Motor neuron (in vitro differentiated cells): ENCODE results near the gene SLC16A12. TPM values are rescaled to one million over a fixed set of nuclear protein-coding genes. Genes with fewer than 3 reads are reported as not detected.

ENCODE experiments used
- ATAC-seq, 8 experiments: fragments of 200-7000 bp; cut with Tn5 transposase; replicated peaks in 6 of 8; 2 replicates each; pipeline ENCODE4 v1.8.0; 2021; ENCODE audit warnings: mild to moderate bottlenecking in 8 of 8, moderate library complexity in 8 of 8
- H3K27ac ChIP-seq, 2 donors: fragments of 250-450 bp; sonication (Bioruptor Pico); 2 replicates each; pipeline ENCODE4 v1.9.0; 2021; ENCODE audit warnings: antibody characterized with exemption in 2 of 2, mild to moderate bottlenecking in 2 of 2, moderate library complexity in 1 of 2
- H3K4me1 ChIP-seq, 2 donors: fragments of 250-450 bp; sonication (Bioruptor Pico); replicated peaks in 1 of 2; 2 replicates each; pipeline ENCODE4 v1.6.1; 2021; ENCODE audit warnings: antibody characterized with exemption in 2 of 2, mild to moderate bottlenecking in 2 of 2, moderate library complexity in 1 of 2
- H3K4me3 ChIP-seq, 5 donors: fragments of 250-450 bp; sonication (Bioruptor Pico); 2 replicates each; pipeline ENCODE4 v1.9.0; 2021; ENCODE audit warnings: antibody characterized with exemption in 5 of 5, mild to moderate bottlenecking in 5 of 5, moderate library complexity in 4 of 5
- WGBS, 10 experiments: fragments of 450-650 bp; shearing (Covaris generic); methylation state at CpG; one replicate each; pipeline ENCODE4 v1.0.0; 2022; 5-methylcytosine and 5-hydroxymethylcytosine counted together
- in situ Hi-C, 9 experiments: fragments of 400-800 bp; cut with MboI; loops; one replicate each; pipeline ENCODE4 v1.15.0; 2021; ENCODE audit warnings: low sequenced_read_pairs in 9 of 9, low pct_unique_long_range_greater_than_20kb in 2 of 9; ENCODE audit not compliant: unreplicated experiment in 9 of 9
- total RNA-seq, 8 experiments: library from RNA; unstranded; fragments of 300-600 nt; gene quantifications; 2 replicates each; pipeline versions ENCODE4 v1.2.3 to v1.2.4, GENCODE V29; 2022

SLC16A12 gene
- total RNA-seq, 8 experiments from 2014 or later, result under 0.01 to 15.8 (median 0.14) TPM; not detected in 3

- in situ Hi-C loops, result no loop called here
- H3K4me3 ChIP-seq, result no peak overlapping the region
- 11 to 97% (median 88%) methylated on average over 3 to 5 of the region's 5 CpGs; no CpG with 5 or more reads in 1 of the 10 experiments for WGBS, 10 experiments
- peaks cover 0 to 3% of the 10 kb centered on the region in 2 donors for H3K4me1 ChIP-seq
- no peak for ATAC-seq
- H3K27ac ChIP-seq, result no peak overlapping the region
These were observed 41.3 kb downstream of the SLC16A12 start for GRCh38 chr10:89494068-89494467.

DNA sequence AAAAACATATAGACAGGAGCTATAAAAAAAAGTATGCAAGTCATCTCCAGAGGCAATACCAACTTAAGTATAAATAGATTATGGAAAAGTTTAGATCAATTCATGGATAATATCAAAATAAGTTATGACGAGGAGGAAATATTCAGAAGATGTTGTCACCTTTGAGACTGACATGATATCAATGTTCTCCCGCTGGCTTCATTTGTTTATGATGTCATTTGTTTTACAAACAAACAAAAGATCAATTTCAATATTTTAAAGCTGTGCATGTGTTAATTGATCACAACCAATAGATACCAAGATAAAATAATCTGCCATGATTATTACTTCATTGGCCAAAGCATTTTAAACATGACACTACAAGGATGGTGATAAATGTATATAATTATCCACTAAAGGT, 43.5 kb downstream of the SLC16A12 start:
- no peak for ATAC-seq
- Histone ChIP-seq H3K27ac (no peak overlapping the region), H3K4me3 (no peak overlapping the region), H3K4me1 (peaks cover 0 to 3% of the 10 kb centered on the region in 2 donors)
- in situ Hi-C loops, result no loop called here
- 60 to 100% (median 87%) methylated on average over 1 to 2 of the region's 2 CpGs; no CpG with 5 or more reads in 3 of the 10 experiments for WGBS, 10 experiments

DNA sequence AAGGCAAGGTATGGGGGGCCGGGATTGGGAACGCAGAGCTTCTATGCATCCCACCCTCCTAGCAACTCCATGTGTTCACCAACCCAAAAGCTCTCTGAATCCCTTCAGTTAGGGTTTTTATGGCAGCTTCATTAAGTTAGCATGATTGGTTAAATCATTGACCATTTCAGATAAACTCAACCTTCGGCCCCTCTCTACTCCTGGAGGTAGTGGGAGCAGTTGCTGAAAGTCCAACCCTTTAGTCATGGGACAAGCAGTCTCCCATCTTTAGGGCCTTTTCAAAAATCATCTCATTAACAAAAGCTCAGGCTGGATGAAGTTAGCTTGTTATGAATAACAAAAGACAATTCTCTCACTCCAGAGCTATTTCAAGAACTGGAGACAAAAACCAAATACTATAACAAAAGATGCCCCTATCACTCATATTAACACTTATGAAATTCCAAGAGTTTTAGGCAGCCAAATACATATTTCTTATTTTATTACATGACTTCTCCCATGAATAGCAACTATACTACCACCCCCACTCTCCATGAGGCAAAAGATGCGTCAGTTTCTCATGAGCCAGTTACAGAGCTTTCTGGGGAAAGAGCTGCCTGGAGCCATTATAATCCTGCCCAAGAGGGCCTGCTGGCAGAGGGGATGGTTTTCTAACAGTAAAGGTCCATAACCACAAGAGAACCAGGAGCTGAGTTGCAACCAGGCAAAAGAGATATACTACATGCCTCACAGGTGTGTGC, 44.6 kb downstream of the SLC16A12 start:
- ATAC-seq, result no peak
- WGBS, 10 experiments, result 0 to 100% (median 76%) methylated on average over 1 to 4 of the region's 4 CpGs; no CpG with 5 or more reads in 1 of the 10 experiments
- Histone ChIP-seq H3K27ac (no peak overlapping the region), H3K4me1 (peaks cover 0 to 3% of the 10 kb centered on the region in 2 donors), H3K4me3 (no peak overlapping the region)
- in situ Hi-C loops, result no loop called here

DNA sequence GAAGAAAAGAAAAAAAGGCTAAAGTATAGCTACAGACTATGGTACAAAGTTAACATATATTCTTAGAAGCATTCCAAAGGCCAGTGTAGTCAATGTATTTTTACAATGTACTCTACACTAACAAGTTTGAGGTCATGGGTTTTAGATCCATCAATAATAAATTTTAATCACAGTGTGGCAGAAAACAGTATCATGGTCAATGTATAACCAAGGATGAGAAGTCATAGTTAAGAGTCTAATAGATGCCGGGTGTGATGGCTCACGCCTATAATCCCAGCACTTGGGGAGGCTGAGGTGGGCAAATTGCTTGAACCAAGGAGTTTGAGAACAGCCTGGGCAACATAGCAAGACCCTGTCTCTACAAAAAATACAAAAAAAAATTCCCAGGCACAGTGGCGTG, 53.1 kb downstream of the SLC16A12 start:
- no peak for ATAC-seq
- no peak overlapping the region for H3K4me3 ChIP-seq
- H3K27ac ChIP-seq, result no peak overlapping the region
- H3K4me1 ChIP-seq, result no peaks in the 10 kb centered on the region
- in situ Hi-C loops, result no loop called here
- WGBS, 10 experiments, result 61 to 100% (median 84%) methylated on average over 1 to 3 of the region's 3 CpGs; no CpG with 5 or more reads in 2 of the 10 experiments

DNA sequence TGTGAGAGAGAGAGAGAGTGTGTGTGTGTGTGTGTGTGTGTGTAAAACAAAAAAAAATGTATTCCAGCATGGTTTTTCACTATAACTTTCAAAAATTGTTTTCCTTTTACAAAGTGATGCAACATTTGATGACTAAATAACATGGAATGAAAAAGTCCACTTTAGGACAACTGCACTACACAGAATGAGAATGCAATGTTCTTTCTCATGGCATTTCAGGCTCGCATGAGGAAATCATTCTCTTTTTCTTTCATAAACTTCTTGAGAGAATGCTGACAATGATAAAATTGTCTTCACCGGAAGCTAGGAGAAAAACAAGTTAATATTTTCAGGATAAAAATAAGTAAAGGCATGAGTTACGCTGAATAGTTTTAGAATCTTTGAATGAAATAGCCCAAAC, 53.7 kb downstream of the SLC16A12 start:
- Histone ChIP-seq H3K4me3 (no peak overlapping the region), H3K27ac (no peak overlapping the region), H3K4me1 (no peaks in the 10 kb centered on the region)
- WGBS, 10 experiments, result 7 to 100% (median 77%) methylated on average over 1 to 3 of the region's 3 CpGs
- ATAC-seq, result peak in 2 of 8 experiments; percentile 62 to 65
- in situ Hi-C loops, result no loop called here

- WGBS, 10 experiments, result 45 to 100% (median 86%) methylated on average over 1 of the region's 1 CpG; no CpG with 5 or more reads in 1 of the 10 experiments
- in situ Hi-C loops, result no loop called here
- no peak overlapping the region for H3K27ac ChIP-seq
- H3K4me1 ChIP-seq, result peaks cover 0 to 4% of the 10 kb centered on the region in 2 donors
- ATAC-seq, result peak in 2 of 8 experiments; percentile 34 to 37
- H3K4me3 ChIP-seq, result no peak overlapping the region
These were observed 55.5 kb downstream of the SLC16A12 start for GRCh38 chr10:89479771-89480446.

DNA sequence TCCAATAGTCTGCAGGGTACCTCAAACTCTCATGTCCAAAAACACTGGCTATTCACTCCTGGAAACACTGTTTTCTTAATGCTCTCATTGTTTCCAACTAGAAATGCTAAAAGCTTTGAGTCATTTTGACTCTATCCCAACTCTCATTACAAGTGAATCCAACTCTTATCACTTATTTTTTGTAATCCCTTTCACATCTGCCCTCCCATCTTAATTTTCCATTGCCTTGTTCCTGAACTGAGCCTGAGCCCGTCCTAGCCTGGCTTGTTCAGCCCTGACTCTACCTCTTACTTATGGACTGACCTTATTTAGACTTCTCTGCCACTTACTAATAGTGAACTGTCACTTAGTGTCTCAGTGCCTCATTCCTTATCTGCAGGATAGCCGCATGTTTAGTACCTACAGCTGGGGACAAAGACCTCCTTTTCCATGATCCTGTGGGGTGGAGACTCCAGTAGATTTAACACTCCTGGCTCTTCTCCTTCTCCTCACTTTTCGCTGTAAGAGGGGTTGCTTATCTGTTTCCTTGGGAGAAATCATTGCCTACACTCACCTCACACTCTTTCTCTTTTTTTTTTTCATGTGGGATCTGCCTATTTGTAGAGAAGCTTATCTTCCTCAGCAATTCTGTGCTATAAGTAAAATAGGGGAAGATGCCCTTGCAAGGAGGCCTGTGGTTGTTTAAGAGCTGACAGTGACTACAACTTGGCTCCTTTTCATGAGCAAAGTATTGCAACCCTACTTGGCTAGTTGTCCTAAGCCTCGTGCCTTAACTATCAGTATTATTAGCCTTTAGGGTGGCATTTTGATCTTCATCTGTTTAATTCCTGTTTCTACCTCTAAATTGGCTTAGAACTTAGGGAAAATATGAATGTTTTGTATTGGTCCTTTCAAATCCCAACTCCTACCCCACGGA, 56.4 kb downstream of the SLC16A12 start:
- Histone ChIP-seq H3K4me1 (peaks cover 0 to 8% of the 10 kb centered on the region in 2 donors), H3K4me3 (no peak overlapping the region), H3K27ac (no peak overlapping the region)
- no peak for ATAC-seq
- in situ Hi-C loops, result no loop called here
- 40 to 100% (median 89%) methylated on average over 1 to 5 of the region's 5 CpGs for WGBS, 10 experiments

DNA sequence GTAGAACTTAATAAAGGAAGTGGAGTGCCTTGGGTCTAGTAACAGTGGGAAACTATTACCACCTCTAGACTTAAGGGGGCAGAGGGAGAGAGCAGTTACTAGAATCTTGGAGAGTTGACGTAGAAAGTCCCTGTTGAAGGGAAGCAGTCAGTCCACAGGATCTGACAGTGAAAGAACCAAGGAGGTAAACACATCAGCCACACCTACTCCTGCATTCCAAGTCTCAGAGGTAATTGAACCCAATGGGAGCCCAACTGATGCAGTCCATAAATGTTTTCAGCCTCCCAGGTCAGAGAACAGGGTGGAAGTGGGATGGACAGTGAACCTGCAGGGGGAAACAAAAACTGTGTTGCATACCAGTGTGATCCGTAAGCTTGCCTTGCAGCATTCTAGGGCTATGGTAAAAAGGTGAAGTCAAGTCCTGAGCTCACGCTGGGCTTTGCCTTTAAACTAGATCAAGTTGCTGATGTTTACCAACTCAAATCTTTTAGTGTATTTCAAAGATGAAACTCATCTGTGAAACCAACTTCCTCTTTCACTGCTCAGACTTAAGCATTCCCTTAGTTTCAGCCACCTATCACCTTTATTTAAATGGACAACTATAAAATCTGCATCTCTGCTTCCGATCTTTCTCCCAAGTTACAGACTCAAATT, 57.2 kb downstream of the SLC16A12 start:
- H3K4me3 ChIP-seq, result no peak overlapping the region
- in situ Hi-C loops, result no loop called here
- no peak overlapping the region for H3K27ac ChIP-seq
- H3K4me1 ChIP-seq, result peaks cover 0 to 8% of the 10 kb centered on the region in 2 donors
- ATAC-seq, result no peak
- 71 to 100% (median 85%) methylated on average over 1 to 4 of the region's 4 CpGs; no CpG with 5 or more reads in 1 of the 10 experiments for WGBS, 10 experiments

GRCh38 chr10:89476150-89476549, 59.2 kb downstream of the SLC16A12 start:
- no peak overlapping the region for H3K4me3 ChIP-seq
- H3K4me1 ChIP-seq, result peaks cover 0 to 8% of the 10 kb centered on the region in 2 donors
- peak overlapping the region in 1 of 2 donors; percentile 63 for H3K27ac ChIP-seq
- WGBS, 10 experiments, result 48 to 100% (median 80%) methylated on average over 1 to 6 of the region's 6 CpGs; no CpG with 5 or more reads in 1 of the 10 experiments
- in situ Hi-C loops, result no loop called here
- ATAC-seq, result peak in 2 of 8 experiments; percentile 8 to 31

- Histone ChIP-seq H3K27ac (no peak overlapping the region), H3K4me1 (peaks cover 0 to 8% of the 10 kb centered on the region in 2 donors), H3K4me3 (no peak overlapping the region)
- in situ Hi-C loops, result no loop called here
- WGBS, 10 experiments, result 13 to 80% (median 45%) methylated on average over 1 to 4 of the region's 4 CpGs
- peak in 3 of 8 experiments; percentile 59 to 81 (median 73) for ATAC-seq
These were observed 59.8 kb downstream of the SLC16A12 start for GRCh38 chr10:89475591-89475998.

DNA sequence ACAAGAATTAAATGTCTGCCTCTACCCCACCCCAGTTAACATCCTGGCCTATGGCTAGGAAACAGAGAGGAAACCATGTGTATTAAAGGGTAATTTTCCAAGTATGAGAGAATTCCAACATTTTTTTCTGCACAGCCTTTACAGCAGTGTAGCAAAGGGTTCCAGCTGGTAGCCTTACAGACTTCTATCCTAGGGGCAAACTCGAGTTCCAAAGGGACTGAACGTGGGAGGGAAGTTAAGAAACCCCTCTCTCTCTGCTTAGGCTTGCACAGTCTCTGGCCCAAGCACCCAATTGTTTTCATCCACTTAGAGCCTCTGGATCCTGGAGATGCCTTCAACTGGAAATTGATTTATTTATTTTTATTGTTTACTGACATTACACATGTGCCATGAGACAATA, 60.3 kb downstream of the SLC16A12 start:
- in situ Hi-C loops, result no loop called here
- no peak overlapping the region for H3K4me3 ChIP-seq
- peak in 3 of 8 experiments; percentile 47 to 68 (median 66) for ATAC-seq
- H3K4me1 ChIP-seq, result peaks cover 0 to 8% of the 10 kb centered on the region in 2 donors
- 10 to 47% (median 42%) methylated on average over 1 to 2 of the region's 2 CpGs; no CpG with 5 or more reads in 6 of the 10 experiments for WGBS, 10 experiments
- no peak overlapping the region for H3K27ac ChIP-seq

- Histone ChIP-seq H3K4me1 (peaks cover 0 to 8% of the 10 kb centered on the region in 2 donors), H3K4me3 (no peak overlapping the region), H3K27ac (no peak overlapping the region)
- WGBS, 10 experiments, result 64 to 100% (median 91%) methylated on average over 1 to 4 of the region's 4 CpGs; no CpG with 5 or more reads in 3 of the 10 experiments
- ATAC-seq, result no peak
- in situ Hi-C loops, result no loop called here
These were observed 60.9 kb downstream of the SLC16A12 start for GRCh38 chr10:89474452-89474851.
